GM08714 (cell line): ENCODE measurements around the gene MMP24.
"Not testable (repeated sequence)": the region's sequence is repeated elsewhere in the genome, so short reads cannot be mapped to it uniquely, and the experiment has no call there.

Source experiments
- H3K4me3 ChIP-seq: fragments of 200-500 bp; sonication (Bioruptor generic); 2 replicates; pipeline ENCODE4 v1.5.1; 2014; ENCODE audit warnings: mild to moderate bottlenecking, low read length, inconsistent platforms
- ZNF274 ChIP-seq: IDR thresholded peaks from 2 replicates; pipeline ENCODE4 v1.6.1; 2012; ENCODE audit warnings: mild to moderate bottlenecking, low read depth, low read length

Gene MMP24

DNA sequence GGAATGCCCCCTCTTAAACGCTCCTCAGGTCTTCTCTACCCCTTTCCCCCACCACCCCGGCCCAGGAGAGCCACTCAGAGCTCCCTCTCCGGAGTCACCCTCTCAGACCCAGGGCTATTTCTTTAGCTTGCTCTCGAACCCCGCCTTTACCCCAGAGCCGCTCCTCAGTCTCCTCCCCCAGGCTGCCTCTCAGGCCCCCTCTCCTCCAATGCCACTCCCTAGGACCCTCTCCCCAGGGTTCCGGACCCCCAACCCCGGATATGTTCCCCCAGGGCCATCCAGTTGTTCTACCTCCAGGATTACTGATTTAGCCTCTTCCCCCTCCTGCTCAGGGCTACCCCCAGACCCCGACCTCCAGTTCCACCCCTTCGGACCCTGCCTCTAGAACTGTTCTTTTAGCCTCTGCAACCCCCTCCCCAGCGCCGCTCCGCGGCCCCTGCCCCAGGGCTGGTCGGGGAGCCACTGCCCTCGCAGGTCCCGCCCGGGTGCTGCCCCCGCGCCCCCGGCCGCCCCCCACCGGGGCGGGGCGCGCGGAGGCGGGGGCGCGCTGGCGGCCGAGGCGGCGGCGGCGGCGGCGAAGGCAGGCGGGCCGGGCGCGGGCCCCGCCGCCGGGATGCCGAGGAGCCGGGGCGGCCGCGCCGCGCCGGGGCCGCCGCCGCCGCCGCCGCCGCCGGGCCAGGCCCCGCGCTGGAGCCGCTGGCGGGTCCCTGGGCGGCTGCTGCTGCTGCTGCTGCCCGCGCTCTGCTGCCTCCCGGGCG lies at the start of gene MMP24:
TSS of gene MMP24 (plus strand) at position 565 of the 758 bp plus-strand sequence. CDS start at position 614, 49 bp downstream.
- no peak for TF ChIP-seq ZNF274
- no peak within 1 kb of the TSS for H3K4me3 ChIP-seq

DNA sequence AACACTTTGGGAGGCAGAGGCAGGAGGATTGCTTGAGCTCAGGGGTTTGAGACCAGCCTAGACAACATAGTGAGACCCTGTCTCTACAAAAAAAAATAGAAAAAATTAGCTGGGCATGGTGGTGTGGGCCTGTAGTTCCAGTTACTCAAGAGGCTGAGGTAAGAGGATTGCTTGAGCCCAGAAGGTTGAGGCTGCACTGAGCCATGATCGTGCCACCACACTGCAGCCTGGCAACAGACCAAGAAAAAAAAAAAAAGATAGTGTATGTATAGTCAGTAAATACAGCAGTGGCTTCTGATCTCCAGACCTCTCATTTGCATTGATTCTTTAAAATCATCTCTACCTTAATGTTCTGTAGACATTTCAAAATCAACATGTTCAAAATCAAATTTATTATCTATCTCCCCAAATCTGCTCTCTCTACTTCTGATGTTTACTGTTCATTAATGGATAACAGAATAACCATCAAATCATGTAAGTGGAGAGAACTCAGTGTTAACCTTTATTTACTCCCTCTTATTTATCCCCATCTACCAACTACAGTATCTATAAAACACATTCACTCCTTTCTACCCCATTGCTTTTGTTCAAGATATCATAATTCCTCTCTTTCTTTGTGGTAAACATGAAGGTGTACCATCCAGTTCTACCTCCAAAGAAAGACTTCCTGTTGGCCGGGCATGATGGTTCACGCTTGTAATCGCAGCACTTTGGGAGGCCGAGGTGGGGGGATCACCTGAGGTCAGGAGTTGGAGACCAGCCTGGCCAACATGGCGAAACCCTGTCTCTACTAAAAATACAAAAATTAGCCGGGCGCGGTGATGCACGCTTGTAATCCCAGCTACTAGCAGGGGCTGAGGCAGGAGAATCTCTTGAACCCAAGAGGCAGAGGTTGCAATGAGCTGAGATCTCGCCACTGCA lies 46.9 kb upstream of the MMP24 start:
- H3K4me3 ChIP-seq: no peak overlapping the region
- TF ChIP-seq ZNF274: no peak

DNA sequence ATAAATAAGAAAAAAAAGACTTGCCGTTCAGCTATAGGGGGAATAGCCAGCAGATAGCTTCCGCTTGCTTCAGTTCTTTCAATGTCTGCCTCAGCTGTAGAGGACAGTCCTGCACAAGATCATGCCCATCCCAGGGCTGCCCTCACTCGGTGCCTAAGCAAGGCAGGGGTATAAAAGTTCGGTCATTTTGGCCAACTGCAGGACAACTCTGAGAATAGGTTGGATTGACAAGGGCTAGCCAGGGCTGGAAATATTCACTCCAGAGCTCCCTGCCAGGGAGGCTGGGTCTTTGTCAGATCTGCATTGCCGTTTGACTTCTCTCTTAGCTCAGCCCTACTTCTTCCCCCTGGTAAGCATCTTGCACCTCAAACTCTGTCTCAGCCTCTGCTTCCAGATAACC lies 46.2 kb upstream of the MMP24 start:
- TF ChIP-seq ZNF274: no peak
- no peak overlapping the region for H3K4me3 ChIP-seq

DNA sequence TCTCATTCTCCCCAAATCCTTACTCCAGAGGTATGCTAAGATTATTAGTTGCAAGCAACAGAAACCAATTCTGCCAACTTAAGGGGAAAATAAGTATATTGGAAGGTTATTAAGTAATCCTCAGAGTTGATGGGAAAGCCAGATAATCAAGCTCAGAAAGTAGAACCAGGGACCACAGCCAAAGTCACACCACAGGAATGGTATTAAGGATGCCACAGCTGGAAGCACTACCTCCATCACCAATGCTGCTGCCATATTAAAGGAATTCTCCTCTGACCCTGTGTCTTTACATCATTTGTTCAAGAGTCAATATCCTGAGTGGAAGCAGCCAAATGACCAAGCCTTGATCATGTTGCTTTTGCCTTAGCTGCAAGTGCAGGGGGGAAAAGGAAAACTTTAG lies 44.8 kb upstream of the MMP24 start:
- no peak overlapping the region for H3K4me3 ChIP-seq
- TF ChIP-seq ZNF274: no peak

DNA sequence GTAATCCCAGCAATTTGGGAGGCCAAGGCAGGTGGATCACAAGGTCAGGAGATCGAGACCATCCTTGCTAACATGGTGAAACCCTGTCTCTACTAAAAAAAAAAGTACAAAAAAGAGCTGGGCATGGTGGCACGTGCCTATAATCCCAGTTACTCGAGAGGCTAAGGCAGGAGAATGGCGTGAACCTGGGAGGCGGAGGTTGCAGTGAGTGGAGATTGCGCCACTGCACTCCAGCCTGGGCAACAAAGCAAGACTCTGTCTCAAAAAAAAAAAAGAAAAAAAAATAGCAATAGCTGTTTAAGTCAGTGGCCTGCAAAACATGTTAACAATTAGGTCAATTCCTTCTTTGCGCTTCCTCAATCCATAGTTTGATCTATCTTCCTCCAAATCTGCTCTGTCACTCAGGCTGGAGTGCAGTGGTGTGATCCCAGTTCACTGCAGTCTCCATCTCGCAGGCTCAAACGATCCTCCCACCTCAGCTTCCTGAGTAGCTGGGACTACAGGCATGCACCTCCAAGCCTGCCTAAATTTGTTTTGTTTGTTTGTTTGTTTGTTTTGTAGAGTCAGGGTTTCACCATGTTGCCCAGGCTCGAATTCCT lies 39.7 kb upstream of the MMP24 start:
- H3K4me3 ChIP-seq: not testable (repeated sequence)

DNA sequence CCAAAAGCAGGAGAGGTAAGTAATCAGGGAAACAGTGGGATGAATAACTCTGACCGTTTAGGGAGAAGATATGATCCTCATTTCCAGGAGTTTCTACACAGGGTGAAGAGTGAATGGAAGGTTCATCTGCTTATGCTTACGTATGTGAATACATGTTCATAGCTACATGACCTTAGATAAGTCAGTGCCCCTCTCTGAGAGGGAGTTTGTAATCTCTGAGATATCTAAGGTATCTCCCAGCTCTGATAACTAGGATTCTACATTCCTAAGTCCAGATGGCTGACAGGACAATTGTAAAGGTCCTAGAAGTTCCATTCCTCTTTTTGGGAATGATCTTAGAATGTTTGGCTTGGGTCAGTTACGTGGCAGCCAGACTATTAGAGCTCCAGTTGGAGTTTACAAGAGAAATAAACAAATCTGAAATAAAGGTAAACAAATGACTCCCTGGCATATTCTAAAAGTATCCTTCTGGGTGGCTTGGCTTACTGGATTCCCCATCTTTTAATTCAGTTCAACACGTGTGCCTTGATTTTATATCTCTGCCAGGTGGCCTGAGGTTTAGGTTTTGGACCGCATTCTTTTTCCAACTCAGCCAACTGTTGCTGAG lies 38.8 kb upstream of the MMP24 start:
- TF ChIP-seq ZNF274: no peak

DNA sequence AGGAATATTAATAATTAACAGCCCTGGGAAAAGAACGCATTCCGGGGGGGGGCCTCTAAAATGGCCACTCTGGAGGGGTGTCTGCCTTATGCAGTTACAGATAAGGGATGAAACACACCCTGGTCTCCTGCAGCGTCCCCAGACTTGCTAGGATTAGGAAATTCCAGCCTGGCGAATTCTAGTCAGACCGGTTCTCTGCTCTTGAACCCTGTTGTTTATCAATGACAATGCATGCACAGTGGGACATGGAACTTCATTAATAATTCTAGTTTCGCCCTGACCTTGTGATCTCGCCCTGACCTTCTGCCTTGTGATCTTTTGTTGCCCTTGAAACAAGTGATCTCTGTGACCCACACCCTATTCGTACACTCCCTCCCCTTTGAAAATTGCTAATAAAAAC lies 37.3 kb upstream of the MMP24 start:
- H3K4me3 ChIP-seq: not testable (repeated sequence)

More for the DNA sequence above, 38.8 kb upstream of the MMP24 start:
- no peak overlapping the region for H3K4me3 ChIP-seq

DNA sequence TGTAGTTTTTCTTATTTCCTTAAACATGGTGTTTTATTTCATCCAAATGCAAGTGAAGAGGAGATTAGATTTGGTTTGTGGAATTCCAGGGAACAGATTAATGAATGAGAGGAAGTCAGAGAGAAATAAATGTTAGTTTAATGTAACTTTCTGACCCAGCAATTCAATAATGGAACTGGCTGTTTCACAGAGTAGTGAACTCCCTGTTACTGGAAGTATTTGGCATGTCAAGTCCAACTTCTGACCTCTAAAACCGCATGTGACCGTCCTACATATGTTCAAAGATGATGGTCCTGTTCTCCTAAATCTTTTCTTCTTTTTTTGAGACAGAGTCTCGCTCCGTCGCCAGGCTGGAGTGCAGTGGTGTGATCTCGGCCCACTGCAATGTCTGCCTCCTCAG lies 35.9 kb upstream of the MMP24 start:
- no peak for TF ChIP-seq ZNF274

DNA sequence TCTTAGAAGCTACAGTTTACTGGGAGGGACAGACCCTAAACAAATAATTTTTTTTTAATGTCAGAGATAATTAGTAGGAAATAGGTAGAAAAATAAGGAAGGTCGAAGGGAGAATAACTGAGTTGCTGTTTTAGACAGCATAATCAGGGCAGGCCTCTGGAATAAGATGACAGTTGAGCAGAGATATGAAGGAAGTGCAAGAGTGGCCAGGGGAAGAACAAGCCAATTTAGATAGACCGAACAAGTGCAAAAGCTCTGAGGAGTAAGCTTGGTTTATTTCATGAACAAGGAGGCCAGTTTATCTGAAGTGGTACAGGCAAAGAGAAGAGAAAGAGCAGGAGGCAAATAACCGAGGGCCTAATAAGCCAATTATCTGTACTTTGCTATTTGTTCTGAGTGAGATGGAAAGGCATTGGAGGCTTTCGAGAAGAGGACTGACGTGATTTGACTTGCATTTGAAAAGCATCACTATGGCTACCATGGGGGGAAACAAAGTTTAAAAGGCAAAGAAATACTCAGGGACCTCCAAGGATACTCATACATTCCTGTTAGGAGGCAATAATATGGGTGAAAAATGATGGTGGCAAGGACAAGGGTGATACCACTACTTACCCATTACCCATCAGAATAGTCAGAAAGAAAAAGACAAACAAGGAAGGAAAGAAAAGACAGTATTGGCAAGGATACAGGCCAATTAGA lies 34.9 kb upstream of the MMP24 start:
- H3K4me3 ChIP-seq: no peak overlapping the region
- TF ChIP-seq ZNF274: no peak

More for the DNA sequence above, 35.9 kb upstream of the MMP24 start:
- H3K4me3 ChIP-seq: no peak overlapping the region

DNA sequence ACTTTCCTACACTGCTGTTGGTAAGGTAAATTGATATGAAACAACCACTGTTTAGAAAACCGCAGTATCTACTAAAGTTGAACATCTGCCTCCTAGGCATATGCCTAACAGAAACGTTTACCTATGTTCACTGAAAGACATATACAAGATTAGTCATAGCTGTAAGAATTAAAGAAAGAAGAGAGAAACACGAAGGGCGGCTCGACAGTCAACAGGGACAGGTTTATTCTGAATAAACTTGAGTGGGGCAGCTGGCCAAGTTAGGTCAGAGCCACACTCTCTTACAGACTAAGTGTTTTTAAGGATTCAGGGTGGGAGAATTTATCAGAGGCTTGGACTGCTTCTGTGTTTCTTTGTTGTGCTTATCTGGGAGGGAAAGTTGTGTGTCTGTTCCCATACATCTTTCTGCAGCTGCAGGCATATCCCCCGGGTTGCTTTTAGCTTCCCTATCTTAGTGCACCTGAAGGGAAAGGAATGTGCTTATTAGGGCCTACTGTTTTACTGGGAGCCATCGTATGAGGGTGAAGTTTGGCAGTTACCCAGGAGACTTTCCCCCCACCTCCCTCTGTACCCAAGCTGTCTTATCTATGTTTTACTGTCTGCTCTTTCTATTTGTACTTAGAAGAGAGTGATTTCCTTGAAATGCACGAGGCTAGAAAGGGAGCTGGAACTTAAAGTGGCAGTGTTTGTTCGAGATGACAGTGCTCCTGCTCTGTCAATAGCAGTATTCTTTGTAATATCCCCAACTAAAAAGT lies 34.2 kb upstream of the MMP24 start:
- no peak for TF ChIP-seq ZNF274

DNA sequence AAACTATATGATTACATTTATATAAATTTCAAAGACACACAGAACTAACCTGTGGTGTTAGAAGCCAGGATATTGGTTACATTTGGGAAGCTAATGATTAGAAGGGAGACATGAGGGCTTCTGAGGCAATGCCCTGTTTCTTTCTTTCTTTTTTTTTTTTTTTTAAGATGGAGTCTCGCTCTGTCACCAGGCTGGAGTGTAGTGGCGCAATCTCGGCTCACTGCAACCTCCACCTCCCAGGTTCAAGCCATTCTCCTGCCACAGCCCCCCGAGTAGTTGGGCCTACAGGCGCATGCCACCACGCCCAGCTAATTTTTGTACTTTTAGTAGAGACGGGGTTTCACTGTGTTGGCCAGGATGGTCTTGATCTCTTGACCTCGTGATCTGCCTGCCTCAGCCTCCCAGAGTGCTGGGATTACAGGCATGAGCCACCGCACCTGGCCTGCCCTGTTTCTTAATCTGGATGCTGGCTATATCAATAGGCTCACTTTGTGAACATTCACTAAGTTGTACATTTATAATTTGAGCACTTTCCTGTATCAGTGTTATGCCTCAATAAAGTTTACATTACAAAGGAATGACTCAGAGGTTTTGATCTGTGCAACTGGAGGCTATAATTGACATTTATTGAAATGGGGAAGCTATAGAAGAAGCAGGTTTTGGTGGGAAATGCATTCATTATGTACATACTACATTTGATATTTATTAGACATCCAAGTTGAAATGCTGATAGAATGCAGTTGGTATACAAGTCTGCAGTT lies 33.3 kb upstream of the MMP24 start:
- not testable (repeated sequence) for H3K4me3 ChIP-seq

More for the DNA sequence above, 34.2 kb upstream of the MMP24 start:
- no peak overlapping the region for H3K4me3 ChIP-seq

DNA sequence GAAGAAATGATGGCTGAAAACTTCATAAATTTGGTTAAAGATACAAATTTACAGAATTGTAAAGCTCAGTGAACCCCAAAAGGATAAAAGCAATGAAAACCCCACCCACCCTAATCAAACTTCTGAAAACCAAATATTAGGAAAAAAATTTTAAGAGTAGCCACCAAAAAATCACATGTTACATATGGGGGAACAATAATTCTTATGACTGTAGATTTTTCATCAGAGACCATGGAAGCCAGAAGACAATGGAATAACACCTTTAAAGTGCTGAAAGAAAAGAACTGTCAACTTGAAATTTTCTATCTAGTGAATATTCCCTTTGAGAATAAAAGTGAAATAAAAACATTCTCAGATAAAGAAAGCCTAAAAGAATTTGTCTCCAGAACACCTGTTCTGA lies 30.2 kb upstream of the MMP24 start:
- no peak for TF ChIP-seq ZNF274
- H3K4me3 ChIP-seq: no peak overlapping the region
